HL-60/S4 (cell line): ENCODE measurements around the gene PLVAP.

ENCODE experiments used
- in situ Hi-C: fragments of 300-500 bp; cut with MboI; formaldehyde crosslinking; loops from 2 replicates; pipeline ENCODE4 v1.14.3; 2022; ENCODE audit warnings: low sequenced_read_pairs

Gene PLVAP

DNA sequence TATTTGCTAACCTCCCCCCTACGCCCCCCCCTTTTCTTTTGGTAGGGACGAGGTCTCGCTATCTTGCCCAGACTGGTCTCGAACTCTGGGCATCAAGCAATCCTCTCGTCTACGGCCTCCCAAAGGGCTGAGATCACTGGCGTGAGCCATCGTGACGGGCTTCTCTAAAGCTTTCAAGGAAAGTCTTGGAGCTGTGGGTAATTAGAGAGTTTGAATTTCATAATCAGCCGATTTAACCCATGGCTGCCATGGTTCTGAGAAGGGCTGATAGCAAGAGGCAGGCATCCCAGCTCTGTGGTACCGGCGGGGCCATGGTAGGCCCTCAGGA lies 73.2 kb downstream of the PLVAP start:
- in situ Hi-C loops = no loop called here

DNA sequence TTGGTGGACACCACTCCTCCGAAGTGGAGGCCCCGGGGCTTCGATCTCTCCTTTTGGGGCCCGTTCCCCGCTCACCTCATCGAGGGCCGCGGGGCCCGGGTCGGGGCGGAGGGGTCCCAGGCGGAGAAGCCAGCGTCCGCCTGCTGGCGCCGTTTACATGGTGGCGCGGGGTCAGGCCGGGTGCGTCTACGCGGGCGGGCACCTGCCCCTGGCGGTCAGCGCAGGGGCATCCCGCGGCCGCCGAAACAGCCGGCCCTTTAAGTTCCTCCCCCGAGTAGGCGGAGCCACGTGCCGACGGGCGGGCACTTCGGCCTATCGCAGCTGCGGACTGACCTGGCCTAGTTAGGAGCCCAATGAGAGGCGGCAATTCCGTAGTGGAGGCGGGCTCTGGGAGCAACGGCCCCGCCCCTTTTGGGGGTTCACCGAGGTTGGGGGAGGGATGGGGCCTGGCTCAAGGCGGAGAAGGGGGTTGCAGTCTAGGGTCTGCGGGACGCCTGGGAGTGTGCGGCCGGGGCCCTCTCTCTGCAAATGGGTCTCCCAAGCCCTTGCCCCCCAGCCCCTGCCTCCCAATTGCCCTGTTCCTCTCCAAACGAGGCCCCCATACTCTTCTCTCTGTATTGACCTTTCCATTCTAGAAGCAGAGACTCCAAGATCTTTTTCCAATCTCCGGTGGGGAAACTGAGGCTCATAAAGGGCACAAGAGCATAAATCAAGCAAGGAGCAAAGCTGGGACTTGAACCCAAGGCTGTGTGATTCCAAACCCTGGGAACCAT lies 73.8 kb downstream of the PLVAP start, which contains the start of gene ABHD8:
ABHD8 (minus strand) TSS at position 259 of the 773 bp plus-strand sequence. CDS start 1,809 bp downstream, outside the sequence.
- in situ Hi-C loops = no loop called here

DNA sequence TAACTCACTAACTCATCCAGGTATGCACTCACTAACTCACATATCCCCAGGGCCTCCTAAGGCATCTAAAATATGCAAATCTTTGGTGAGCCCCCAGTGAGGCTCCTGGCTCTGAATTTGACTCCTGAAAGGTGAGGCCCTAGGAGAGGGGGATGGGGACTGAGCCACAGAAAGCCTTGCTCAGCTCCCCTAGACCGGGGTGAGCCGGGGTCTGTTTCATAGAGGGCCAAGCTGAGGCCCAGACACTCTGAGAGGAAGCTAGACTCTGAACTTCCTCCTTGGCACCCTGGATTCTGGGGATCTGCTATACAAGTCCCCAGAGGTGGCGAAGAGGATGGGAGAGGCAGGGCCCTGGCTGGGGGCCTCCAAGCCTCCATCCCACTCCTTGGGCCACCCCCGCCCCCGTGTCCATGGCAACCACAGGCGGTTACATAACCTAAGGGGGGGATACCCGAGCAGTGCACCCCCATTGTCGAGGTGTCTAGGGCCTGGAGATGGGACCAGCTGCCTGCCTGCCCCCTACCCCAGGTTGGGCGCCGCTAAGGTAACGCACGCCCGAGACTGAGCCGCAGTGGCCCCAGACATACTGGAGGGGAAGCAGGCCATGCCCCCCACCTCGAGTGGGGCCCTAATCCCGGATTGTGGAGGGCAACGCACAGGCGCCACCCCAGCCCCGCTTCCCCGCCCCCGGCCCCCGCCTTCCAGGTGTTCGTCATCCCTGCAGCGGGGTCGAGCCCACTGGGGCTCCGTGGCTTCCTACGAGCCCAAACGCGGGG lies 74.6 kb downstream of the PLVAP start:
- in situ Hi-C loops = no loop called here
